HG03095 (cell line): ENCODE data around the gene TLR8.
"Not testable (repeated sequence)": the region's sequence is repeated elsewhere in the genome, so short reads cannot be mapped to it uniquely, and the experiment has no call there.

Experiments used
- ATAC-seq: cut with Tn5 transposase; IDR thresholded peaks from one replicate; pipeline ENCODE4 v1.9.1; 2021; ENCODE audit warnings: moderate library complexity; ENCODE audit not compliant: unreplicated experiment

The TLR8 gene

GRCh38 chrX:12896935-12897334 is 9.5 kb upstream of the TLR8 start:
- ATAC-seq = no peak

- no peak for ATAC-seq
Observed at GRCh38 chrX:12898073-12898472, 8.3 kb upstream of the TLR8 start.

GRCh38 chrX:12899506-12899905 is 6.9 kb upstream of the TLR8 start:
- no peak for ATAC-seq

- no peak for ATAC-seq
Observed at GRCh38 chrX:12901486-12901885, 4.9 kb upstream of the TLR8 start.

GRCh38 chrX:12903646-12904045 is 2.8 kb upstream of the TLR8 start:
- ATAC-seq = no peak

- no peak for ATAC-seq
Observed at GRCh38 chrX:12910423-12911121, 4.2 kb downstream of the TLR8 start.

GRCh38 chrX:12911122-12911470 is 4.7 kb downstream of the TLR8 start:
- ATAC-seq = no peak

GRCh38 chrX:12912791-12913482 is 6.5 kb downstream of the TLR8 start:
- no peak for ATAC-seq

- no peak for ATAC-seq
Observed at GRCh38 chrX:12917753-12918152, 11.3 kb downstream of the TLR8 start.

GRCh38 chrX:12919051-12919450 is 12.6 kb downstream of the TLR8 start:
- ATAC-seq = no peak

GRCh38 chrX:12919620-12920019 is 13.2 kb downstream of the TLR8 start:
- ATAC-seq = no peak

- ATAC-seq = no peak
Observed at GRCh38 chrX:12920990-12921389, 14.6 kb downstream of the TLR8 start.

- no peak for ATAC-seq
Observed at GRCh38 chrX:12921886-12922598, 15.6 kb downstream of the TLR8 start.

GRCh38 chrX:12922599-12922919 is 16.1 kb downstream of the TLR8 start:
- no peak for ATAC-seq

- no peak for ATAC-seq
Observed at GRCh38 chrX:12929701-12930100, 23.3 kb downstream of the TLR8 start.

- ATAC-seq = no peak
Observed at GRCh38 chrX:12930150-12930549, 23.7 kb downstream of the TLR8 start.

GRCh38 chrX:12932244-12932643 is 25.8 kb downstream of the TLR8 start:
- no peak for ATAC-seq

- no peak for ATAC-seq
Observed at GRCh38 chrX:12934850-12935249, 28.4 kb downstream of the TLR8 start.

- no peak for ATAC-seq
Observed at GRCh38 chrX:12936947-12937346, 30.5 kb downstream of the TLR8 start.

- not testable (repeated sequence) for ATAC-seq
Observed at GRCh38 chrX:12940471-12940870, 34.1 kb downstream of the TLR8 start.

- not testable (repeated sequence) for ATAC-seq
Observed at GRCh38 chrX:12943592-12943991, 37.2 kb downstream of the TLR8 start.

GRCh38 chrX:12944452-12944851 is 38.0 kb downstream of the TLR8 start:
- ATAC-seq = not testable (repeated sequence)
